Iris pigment epithelial cell (primary cell): ENCODE results near the gene TMEM117.
A peak's percentile ranks its signal among the peaks of the same experiment; 100 is the strongest.
"Not testable (repeated sequence)": the region's sequence is repeated elsewhere in the genome, so short reads cannot be mapped to it uniquely, and the experiment has no call there.

Source experiments
- DNase-seq: peaks from one replicate; pipeline ENCODE4 v3.0.0-alpha.2; 2011; ENCODE audit warnings: low read depth

TMEM117 gene

GRCh38 chr12:43841253-43841652 lies 5.4 kb downstream of the TMEM117 start:
- peak; percentile 25 for DNase-seq

- DNase-seq: no peak
Measured at GRCh38 chr12:43842259-43842658, 6.4 kb downstream of the TMEM117 start.

- peak; percentile 52 for DNase-seq
Measured at GRCh38 chr12:43847425-43848225, 11.7 kb downstream of the TMEM117 start.

GRCh38 chr12:43848226-43848507 lies 12.3 kb downstream of the TMEM117 start:
- DNase-seq: no peak

GRCh38 chr12:43848786-43849185 lies 12.9 kb downstream of the TMEM117 start:
- DNase-seq: no peak

- no peak for DNase-seq
Measured at GRCh38 chr12:43852744-43853143, 16.9 kb downstream of the TMEM117 start.

GRCh38 chr12:43856972-43857371 lies 21.1 kb downstream of the TMEM117 start:
- DNase-seq: no peak

- no peak for DNase-seq
Measured at GRCh38 chr12:43858096-43858495, 22.2 kb downstream of the TMEM117 start.

- no peak for DNase-seq
Measured at GRCh38 chr12:43858991-43859390, 23.1 kb downstream of the TMEM117 start.

- no peak for DNase-seq
Measured at GRCh38 chr12:43861015-43861839, 25.3 kb downstream of the TMEM117 start.

GRCh38 chr12:43861840-43862150 lies 25.9 kb downstream of the TMEM117 start:
- DNase-seq: peak; percentile 37

GRCh38 chr12:43863770-43864366 lies 28.0 kb downstream of the TMEM117 start:
- DNase-seq: no peak

- not testable (repeated sequence) for DNase-seq
Measured at GRCh38 chr12:43864557-43864956, 28.7 kb downstream of the TMEM117 start.

- DNase-seq: no peak
Measured at GRCh38 chr12:43869184-43869583, 33.3 kb downstream of the TMEM117 start.

- not testable (repeated sequence) for DNase-seq
Measured at GRCh38 chr12:43869765-43870164, 33.9 kb downstream of the TMEM117 start.

GRCh38 chr12:43871258-43871657 lies 35.4 kb downstream of the TMEM117 start:
- not testable (repeated sequence) for DNase-seq

- DNase-seq: no peak
Measured at GRCh38 chr12:43872396-43872795, 36.5 kb downstream of the TMEM117 start.

- no peak for DNase-seq
Measured at GRCh38 chr12:43878050-43878449, 42.2 kb downstream of the TMEM117 start.

- DNase-seq: no peak
Measured at GRCh38 chr12:43880547-43880946, 44.7 kb downstream of the TMEM117 start.

GRCh38 chr12:43882578-43883178 lies 46.8 kb downstream of the TMEM117 start:
- DNase-seq: peak; percentile 73

- DNase-seq: no peak
Measured at GRCh38 chr12:43883311-43883710, 47.4 kb downstream of the TMEM117 start.

GRCh38 chr12:43883748-43884147 lies 47.9 kb downstream of the TMEM117 start:
- DNase-seq: no peak
